ENCODE results near the gene FAM161B. TPM values are rescaled to one million over a fixed set of nuclear protein-coding genes. Genes with fewer than 3 reads are reported as not detected.
A peak's percentile ranks its signal among the peaks of the same experiment; 100 is the strongest.
"Not testable (repeated sequence)": the region's sequence is repeated elsewhere in the genome, so short reads cannot be mapped to it uniquely, and the experiment has no call there.

The FAM161B gene
- polyA plus RNA-seq, 4 donors, result 12.8 to 15.8 (median 14.1) TPM

DNA sequence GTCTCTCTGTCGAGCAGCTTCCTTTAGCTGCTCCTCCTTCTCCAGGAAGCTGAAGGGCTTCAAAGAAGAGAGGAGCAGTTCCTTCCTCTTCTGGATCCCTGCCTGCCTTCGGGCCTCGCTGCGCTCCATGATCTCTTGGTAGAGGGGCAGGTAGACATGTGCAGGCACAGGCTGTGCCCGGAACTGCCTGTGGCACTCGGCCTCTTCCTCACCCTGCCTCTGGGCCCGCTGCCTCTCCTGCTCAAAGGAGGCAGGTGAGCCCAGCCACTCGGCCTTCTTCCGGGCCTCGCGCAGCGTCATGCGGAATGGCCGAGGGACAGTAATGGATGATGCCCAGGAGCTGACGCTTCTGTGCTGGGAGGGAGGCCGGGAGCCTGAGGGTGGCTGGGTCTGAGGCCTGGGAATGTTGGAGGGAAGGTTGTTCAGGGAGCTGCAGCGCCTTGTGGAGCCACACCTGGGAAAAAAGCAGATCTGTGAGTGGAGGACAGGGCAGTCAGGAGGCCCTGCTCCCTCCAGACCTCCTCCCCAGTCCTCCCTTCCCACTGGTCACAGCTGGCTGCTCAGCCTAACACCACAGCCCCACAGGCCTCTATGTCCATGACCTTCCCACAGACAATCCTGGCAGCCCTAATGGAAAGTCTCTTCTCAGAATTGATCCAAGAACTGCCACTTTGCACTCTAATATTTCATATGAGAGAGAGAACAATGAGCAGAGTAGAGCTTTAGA lies 5.3 kb downstream of the FAM161B start:
- no peak for DNase-seq (ENCODE audit: low read depth in 4 of 4, low spot score in 3 of 4)

DNA sequence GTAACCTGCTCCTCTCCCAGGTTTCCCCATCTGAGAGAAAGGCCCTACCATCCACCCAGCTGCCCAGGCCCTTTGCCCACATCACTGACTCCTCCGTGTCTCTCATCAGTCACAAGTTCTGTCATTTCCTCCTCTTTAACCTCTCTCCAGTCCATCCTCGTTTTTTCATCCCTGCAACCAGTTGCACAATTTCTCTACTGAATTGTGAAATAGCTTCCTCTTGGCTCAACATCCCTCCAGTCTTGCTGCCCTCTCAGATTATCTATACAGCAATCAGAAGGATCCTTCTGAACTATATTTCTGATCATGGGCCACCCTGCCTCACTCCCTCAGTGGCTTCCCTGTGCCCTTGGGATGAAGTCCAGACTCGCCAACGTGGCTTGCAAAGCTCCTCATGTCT lies 6.8 kb downstream of the FAM161B start:
- no peak for DNase-seq (ENCODE audit: low read depth in 4 of 4, low spot score in 3 of 4)

DNA sequence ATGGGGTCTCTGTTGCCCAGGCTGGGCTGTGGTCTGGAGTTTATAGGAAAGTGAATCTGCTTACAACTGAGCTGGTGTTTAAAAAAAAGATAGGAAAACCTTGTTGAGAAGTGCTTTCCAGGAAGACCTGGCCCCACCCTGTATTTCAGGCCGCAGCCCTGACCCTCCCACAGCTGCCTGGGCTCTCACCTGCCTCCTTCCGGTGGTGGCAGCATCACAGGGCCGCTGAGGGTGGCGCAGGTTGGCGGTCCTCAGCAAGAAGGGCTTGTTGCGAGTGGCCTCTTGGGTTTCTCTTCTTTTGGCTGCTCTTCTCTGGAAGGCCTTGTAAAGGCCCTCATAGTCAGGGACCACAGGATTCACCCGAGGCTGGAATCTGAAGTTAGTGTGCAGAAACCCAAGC lies 7.7 kb downstream of the FAM161B start:
- no peak for DNase-seq (ENCODE audit: low read depth in 4 of 4, low spot score in 3 of 4)

DNA sequence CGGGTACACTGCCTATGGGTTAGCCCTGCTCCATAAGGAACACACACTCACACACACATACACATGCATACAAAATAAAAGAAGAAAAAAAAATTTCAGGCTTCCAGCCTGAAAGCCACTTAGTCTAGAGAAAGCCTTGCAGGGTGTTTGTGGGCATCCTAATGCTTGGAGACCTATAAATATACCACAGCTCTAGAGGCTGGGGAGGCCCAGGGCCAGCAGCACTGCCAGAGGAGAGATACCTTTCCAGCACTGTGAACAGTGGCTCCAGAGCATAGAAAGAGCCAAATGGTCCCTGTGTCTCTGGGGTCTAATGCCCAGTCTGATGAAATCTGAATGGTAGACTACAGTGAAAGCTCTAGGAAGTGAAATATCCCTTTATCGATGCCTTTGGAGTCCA lies 12.9 kb downstream of the FAM161B start:
- no peak for DNase-seq (ENCODE audit: low read depth in 4 of 4, low spot score in 3 of 4)

DNA sequence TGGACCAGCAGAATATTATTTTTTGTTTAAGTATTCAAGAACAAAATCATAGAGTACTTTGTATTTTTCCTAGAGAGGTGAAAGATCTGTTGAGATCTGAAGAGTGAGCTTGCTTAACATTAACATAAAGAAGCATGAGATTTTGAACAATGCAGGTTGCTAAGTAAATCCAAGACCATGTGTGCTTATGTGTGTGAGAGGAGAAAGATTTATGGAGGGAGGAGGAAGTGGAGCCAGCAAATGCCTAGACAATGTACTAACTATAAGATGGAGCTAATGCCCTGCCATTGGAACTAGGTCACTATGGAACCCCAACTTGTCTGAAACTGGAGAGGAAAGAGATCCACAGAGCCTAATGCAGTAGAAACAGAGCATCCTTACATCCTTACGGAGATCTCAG lies 13.3 kb downstream of the FAM161B start:
- DNase-seq (ENCODE audit: low read depth in 4 of 4, low spot score in 3 of 4), result no peak

DNA sequence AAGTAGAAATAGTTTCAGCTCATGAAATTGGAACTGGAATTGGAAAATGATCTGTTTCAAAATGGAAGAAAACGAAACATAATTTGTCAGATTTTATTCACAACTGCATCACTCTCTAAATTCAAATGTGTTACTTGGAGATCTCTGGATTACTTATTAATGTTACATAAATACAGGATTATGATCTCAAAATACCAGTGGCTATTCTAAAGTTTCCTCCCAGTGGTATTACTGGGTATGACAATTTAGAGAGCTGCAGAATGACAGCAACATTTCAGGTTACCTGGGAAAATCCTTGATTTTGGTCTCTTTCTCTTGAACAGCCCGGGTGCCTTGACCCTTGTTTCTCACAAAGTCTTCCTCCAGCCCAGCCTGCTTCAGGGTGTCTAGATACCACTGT lies 14.2 kb downstream of the FAM161B start:
- no peak for DNase-seq (ENCODE audit: low read depth in 4 of 4, low spot score in 3 of 4)

DNA sequence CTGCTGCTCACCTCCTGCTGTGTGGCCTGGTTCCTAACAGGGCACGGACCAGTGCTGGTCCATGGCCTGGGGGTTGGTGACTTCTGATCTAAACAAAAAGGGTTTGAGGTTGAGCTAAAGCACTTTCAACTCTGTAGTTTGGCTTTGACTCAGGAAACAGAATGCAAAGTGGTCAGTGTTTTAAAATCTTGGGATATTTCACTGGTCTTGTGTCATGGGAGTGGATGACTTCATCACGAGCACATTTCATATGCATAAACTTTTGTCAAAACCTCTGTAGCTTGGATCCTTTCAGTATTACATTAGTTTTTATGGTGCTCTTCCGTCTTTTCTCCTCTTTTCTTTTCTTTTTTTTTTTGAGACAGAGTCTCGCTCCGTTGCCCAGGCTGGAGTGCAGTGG lies 25.6 kb downstream of the FAM161B start:
- no peak for DNase-seq (ENCODE audit: low read depth in 4 of 4, low spot score in 3 of 4)

DNA sequence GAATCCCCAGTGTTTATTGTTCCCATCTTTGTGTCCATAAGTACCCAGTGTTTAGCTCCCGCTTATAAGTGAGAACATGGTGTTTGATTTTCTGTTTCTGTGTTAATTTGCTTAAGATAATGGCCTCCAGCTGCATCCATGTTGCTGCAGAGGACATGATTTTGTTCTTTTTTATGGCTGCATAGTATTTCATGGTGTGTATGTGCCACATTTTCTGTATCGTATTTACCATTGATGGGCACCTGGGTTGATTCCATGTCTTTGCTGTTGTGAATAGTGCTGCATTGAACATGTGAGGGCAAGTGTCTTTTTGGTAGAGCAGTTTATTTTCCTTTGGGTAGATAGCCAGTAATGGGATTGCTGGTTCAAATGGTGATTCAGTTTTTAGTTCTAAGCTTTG lies 30.4 kb downstream of the FAM161B start:
- not testable (repeated sequence) for DNase-seq (ENCODE audit: low read depth in 4 of 4, low spot score in 3 of 4)

DNA sequence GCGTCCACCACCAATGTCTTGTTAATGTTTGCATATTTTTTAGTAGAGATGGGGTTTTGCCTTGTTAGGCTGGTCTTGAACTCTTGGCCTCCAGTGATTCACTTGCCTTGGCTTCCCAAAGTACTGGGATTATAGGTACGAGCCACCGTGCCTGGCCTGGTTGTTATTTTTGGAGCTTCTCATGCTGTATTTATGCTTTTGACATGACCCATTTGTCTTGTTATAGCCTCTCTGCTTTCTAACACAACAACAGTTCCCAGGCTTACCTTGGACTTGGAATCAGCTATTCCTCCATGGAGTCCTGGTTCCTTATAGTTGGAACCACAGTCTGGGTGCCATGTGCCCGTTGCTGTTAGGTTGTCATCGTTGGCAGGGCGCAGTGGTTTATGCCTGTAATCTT lies 33.6 kb downstream of the FAM161B start:
- no peak for DNase-seq (ENCODE audit: low read depth in 4 of 4, low spot score in 3 of 4)

DNA sequence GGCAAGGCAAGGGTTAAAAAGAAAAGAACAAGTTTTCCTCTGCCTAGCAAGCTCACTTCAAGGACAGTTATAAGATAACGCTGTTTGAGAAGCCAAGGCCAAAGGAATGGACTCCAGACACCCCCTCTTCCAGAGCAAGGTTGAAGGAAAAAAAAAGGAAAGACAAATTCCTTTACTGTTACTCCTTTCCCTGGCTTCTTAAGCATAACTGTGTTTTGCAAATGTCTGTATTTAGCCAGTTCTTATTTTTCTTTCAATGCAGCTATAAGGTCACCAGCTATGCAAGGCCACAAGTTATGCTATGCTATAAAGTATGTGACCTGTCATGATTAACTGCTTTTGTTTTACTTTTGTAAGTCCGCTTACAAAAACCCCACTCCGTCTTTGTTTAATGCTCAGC lies 36.6 kb downstream of the FAM161B start:
- no peak for DNase-seq (ENCODE audit: low read depth in 4 of 4, low spot score in 3 of 4)

DNA sequence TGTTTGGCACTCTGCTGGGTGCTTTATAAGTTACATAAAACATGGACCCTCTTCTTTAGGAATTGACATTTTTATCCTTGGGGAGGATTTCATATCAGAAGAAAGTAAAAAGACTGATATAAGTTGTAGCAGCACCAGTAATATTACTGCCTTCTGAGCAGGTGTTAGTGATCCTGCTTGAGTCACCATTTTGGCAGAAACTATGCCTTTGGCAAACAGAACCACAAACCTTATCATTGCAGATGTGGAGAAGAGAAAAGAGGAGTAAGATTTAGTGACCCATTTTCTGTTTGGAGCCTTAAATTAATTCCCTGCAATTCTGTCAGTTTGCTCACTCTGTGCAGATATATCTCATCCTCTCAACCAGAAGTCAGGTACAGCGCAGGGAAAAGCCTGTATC lies 40.2 kb downstream of the FAM161B start:
- no peak for DNase-seq (ENCODE audit: low read depth in 4 of 4, low spot score in 3 of 4)

DNA sequence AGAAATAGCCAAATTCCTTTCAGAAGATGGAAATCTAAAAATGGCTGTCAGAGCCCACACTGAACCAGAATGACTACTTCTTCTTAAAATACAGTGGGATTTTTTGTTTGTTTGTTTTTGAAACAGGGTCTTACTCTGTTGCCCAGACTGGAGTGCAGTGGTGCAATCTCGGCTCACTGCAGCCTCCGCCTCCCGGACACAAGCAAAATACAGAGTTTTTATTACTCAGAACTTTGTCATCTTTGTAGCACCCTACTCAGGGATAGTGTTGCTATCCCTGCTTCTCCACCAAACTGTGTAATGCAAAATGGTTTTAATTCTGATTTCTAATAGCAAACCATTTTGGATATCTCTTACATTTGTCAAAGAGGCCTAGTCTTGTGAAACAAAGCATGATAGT lies 46.9 kb downstream of the FAM161B start:
- no peak for DNase-seq (ENCODE audit: low read depth in 4 of 4, low spot score in 3 of 4)

DNA sequence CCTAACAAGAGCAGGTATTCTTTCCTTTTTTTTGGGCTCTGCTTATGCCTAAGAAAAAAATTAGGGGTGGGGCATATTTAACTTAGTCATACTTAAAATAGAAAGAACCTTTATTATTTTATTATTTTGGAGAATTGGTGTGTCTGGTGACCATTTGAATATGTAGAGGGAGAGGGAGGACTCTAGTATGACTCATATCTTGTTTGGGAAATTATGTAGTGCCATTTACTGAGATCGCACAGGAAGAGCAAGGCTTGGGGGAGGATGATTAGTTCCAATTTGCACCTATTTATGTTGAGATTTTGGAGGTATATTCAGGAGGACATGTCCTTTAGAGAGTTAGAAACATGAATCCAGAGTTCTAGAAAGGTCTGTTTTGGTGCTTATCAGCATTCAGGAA lies 53.4 kb downstream of the FAM161B start:
- DNase-seq (ENCODE audit: low read depth in 4 of 4, low spot score in 3 of 4), result no peak

DNA sequence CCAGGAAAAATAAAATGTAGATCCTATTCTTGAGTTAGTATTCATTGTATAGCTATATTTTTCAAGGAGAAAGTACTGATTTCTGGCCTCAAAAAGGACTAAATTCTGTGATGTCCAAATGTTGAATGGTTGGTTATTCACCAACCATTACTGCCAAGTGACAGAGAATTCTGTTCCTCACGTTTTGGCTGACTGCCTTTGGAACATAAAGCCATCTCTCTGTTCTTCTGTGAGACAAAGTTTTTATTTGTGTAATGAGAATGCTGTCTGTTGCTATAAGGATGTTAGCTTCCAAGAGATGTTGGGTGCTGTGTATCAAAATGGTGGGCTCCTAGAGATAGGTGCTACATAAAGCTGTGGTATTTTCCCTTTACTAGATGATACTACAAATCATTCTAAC lies 54.0 kb downstream of the FAM161B start:
- no peak for DNase-seq (ENCODE audit: low read depth in 4 of 4, low spot score in 3 of 4)

DNA sequence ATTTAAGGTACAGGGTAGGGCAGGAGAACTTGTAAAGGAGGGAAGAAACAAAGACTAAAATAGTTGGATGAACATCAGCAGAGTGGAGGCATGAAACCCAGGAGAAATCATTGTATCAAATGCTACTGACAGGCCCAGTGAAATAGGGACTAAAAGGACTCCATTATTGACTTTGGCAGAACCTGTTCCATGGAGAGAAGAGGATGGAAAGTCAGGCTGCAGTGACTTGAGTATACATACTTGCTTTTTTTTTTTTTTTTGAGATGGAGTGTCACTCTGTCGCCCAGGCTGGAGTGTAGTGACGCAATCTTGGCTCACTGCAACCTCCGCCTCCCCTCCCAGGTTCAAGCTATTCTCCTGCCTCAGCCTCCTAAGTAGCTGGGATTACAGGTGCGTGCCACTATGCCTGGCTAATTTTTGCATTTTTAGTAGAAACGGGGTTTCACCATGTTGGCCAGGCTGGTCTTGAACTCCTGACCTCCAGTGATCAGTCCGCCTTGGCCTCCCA lies 55.7 kb downstream of the FAM161B start:
- not testable (repeated sequence) for DNase-seq (ENCODE audit: low read depth in 4 of 4, low spot score in 3 of 4)

DNA sequence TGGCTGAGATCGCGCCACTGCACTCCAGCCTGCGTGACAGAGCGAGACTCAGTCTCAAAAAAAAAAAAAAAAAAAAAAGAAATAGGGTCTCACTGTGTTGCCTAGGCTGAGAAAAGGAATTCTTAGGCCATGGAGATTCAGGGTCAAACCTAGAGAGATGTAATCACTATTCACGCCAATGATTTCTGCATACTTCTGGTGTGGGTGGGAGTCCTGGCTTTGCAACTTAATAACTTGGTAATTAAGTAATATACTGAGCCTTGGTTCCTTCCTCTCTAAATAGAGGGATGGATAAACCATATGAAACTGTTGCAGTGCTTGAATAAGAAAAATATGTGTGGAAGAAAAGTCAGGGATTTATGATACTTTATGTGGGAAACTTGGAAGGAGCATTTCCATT lies 60.5 kb downstream of the FAM161B start:
- no peak for DNase-seq (ENCODE audit: low read depth in 4 of 4, low spot score in 3 of 4)

DNA sequence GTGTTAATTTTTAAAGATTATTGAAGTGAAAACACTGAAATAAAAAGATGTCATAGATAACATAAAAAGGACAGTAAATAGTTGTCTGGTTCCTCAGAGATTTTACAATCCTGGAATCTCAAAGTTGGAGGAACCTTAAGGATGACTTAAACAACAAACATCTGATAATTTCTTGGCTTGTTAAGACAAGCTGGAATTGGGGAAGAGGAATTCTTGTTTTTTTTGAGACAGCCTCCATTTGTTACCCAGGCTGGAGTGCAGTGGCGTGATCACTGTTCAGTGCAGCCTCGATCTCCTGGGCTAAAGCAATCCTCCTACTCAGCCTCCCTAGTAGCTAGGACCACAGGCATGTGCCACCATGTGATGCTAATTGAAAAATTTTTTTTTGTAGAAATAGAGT lies 60.9 kb downstream of the FAM161B start:
- no peak for DNase-seq (ENCODE audit: low read depth in 4 of 4, low spot score in 3 of 4)

DNA sequence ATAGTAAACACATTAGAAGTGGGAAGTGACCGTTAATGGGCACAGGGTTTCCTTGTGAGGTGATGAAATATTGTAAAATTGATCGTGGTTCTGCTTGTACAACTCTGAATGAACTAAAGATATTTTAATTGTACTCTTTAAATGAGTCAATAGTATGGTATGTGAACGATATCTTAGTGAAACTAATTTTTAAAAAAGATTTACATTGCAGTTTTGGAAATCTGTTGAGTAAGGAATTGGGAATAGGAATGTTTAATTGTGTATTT lies 61.5 kb downstream of the FAM161B start:
- no peak for DNase-seq (ENCODE audit: low read depth in 4 of 4, low spot score in 3 of 4)

DNA sequence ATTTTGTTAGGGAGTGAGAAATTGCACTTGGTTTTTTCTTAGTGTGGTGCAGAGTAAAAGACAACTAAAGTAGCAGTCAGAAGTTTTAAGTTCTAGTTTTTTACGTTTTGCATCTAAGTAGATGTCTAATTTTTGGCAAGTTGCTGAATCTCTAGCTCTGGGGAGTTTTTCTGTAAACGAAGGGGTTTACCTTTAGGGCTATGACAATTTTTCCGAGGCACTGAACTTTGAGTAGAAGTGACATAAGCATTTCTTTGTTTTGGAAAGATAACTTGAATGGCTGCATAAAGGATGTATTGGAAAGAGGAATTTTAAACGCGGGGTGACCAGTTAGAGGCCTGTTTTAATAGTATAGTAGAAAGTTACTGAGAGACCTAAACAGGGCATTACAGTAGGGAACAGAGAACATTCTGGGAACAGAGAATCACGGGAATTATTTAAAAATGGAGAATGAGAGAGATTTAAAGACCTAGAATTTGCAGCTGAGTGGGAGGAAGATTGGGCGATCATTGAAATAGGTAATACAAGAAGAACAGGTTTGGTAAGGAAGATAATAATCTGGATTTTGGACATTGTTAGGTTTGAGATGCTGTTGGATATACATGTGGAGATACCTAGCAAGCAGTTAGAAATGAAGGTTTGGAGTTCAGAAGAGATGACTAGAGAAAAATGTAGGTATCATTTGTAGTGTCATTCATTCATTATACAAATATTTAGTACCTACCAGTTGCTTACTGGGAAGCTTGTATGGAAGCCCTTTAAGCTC lies 62.0 kb downstream of the FAM161B start:
- DNase-seq (ENCODE audit: low read depth in 4 of 4, low spot score in 3 of 4), result no peak

DNA sequence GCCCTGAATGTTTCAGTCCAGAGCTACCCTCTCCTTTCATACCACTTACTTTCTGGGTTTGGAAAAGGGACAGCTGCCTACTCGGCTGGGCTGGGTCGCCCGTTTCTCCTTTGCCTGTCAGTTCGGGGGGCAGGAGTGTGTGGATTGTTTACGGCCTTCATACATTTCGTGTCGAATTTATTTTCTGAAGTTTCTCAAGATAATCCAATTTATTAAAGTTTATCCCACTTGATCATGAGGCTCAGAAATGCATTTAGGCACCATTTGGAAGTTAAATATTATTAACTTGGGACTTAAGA lies 62.6 kb downstream of the FAM161B start:
- peak in 1 of 4 donors; percentile 25 for DNase-seq (ENCODE audit: low read depth in 4 of 4, low spot score in 3 of 4)

DNA sequence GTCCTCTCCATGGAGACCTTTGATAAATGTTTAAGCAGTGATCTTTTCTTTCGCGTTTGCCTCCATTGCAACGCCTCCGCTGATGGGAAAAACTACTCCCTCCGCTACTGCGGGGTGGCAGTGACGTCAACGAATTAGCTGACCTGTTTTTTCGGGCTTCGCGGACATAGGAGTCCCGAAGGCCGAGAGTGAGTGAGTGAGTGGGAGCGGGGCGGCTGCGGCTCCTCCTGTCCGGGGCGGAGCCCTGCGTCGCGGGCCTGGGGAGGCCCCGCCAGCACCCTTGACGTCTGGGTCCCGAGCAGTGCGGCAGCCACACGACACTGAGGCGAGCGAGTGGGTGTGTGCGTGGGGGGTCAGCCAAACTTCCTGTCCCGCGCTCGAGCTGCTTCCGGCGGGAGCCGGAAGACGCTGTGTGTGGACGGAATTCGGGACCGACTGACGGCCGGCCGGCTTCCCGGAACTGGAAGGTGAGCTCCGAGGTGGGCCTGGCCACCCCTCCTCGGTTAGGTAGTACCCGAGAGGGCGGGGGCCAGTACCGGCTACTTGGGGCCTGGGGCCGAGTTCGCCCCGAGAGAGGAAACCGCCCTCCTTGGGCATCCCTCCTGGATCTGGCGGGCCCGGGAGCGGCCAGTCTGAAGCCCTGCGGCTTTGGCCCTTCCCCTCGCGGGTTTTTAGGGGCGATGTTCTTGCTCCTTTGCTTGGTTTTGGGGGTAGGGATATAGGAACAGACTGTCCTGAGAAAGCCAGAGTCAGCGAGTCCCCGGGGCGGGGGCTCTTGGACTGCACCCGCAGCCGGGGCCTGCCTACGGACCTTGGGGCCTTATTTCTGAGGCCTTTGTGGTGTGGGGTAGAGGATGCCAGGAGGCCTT lies 63.2 kb downstream of the FAM161B start, which contains the start of gene ZNF410:
Gene ZNF410 (plus strand): TSS at position 411 of the 869 bp plus-strand sequence. CDS start 5,317 bp downstream, outside the sequence.
- peak; percentile 86 to 88 (median 87) for DNase-seq (ENCODE audit: low read depth in 4 of 4, low spot score in 3 of 4)

All from right renal pelvis (tissue), 4 donors.